Cerebellar nuclear complex (tissue), 1 donor: Measurements from ENCODE around the gene OVCA2.
"Not testable (repeated sequence)": the region's sequence is repeated elsewhere in the genome, so short reads cannot be mapped to it uniquely, and the experiment has no call there.

Experiments used
- DNase-seq, 2 experiments: peaks; one replicate each; lab custom pipeline; 2025; lab: John Stamatoyannopoulos, UW

OVCA2 gene

GRCh38 chr17:2041561-2042389 lies at the start of gene OVCA2:
TSS of gene OVCA2 (plus strand) at chr17:2042022. CDS start at chr17:2042048, 26 bp downstream.
- peak in 1 of 2 experiments; percentile 76 for DNase-seq

GRCh38 chr17:1992541-1992940 lies 49.3 kb upstream of the OVCA2 start:
- no peak for DNase-seq

- no peak for DNase-seq
Measured at GRCh38 chr17:1994707-1995106, 47.1 kb upstream of the OVCA2 start.

GRCh38 chr17:1995321-1995892 lies 46.4 kb upstream of the OVCA2 start:
- DNase-seq, result no peak

GRCh38 chr17:1995907-1996799 lies 45.7 kb upstream of the OVCA2 start:
- DNase-seq, result peak; percentile 36 to 81

- no peak for DNase-seq
Measured at GRCh38 chr17:1996800-1997288, 45.0 kb upstream of the OVCA2 start.

- DNase-seq, result no peak
Measured at GRCh38 chr17:1997289-1997926, 44.4 kb upstream of the OVCA2 start.

GRCh38 chr17:1997927-1998742 lies 43.7 kb upstream of the OVCA2 start:
- DNase-seq, result no peak

- DNase-seq, result peak in 1 of 2 experiments; percentile 63
Measured at GRCh38 chr17:1999557-2000251, 42.1 kb upstream of the OVCA2 start.

- DNase-seq, result no peak
Measured at GRCh38 chr17:2002767-2003329, 39.0 kb upstream of the OVCA2 start.

- no peak for DNase-seq
Measured at GRCh38 chr17:2003525-2003924, 38.3 kb upstream of the OVCA2 start.

- no peak for DNase-seq
Measured at GRCh38 chr17:2004435-2004952, 37.3 kb upstream of the OVCA2 start.

GRCh38 chr17:2008332-2009126 lies 33.3 kb upstream of the OVCA2 start:
- DNase-seq, result no peak

GRCh38 chr17:2009737-2010136 lies 32.1 kb upstream of the OVCA2 start:
- DNase-seq, result no peak

- DNase-seq, result no peak
Measured at GRCh38 chr17:2011411-2012371, 30.1 kb upstream of the OVCA2 start.

- DNase-seq, result no peak
Measured at GRCh38 chr17:2012499-2012898, 29.3 kb upstream of the OVCA2 start.

GRCh38 chr17:2013220-2013993 lies 28.4 kb upstream of the OVCA2 start:
- not testable (repeated sequence) for DNase-seq
